HK-2 (cell line): ENCODE results near the gene MKKS.
"Not testable (repeated sequence)": the region's sequence is repeated elsewhere in the genome, so short reads cannot be mapped to it uniquely, and the experiment has no call there.

ENCODE experiments used
- DNase-seq: peaks from one replicate; pipeline ENCODE4 v3.0.0-alpha.2; 2018; ENCODE audit not compliant: unreplicated experiment

MKKS gene

GRCh38 chr20:10449270-10449669 is 15.2 kb upstream of the MKKS start:
- no peak for DNase-seq

DNA sequence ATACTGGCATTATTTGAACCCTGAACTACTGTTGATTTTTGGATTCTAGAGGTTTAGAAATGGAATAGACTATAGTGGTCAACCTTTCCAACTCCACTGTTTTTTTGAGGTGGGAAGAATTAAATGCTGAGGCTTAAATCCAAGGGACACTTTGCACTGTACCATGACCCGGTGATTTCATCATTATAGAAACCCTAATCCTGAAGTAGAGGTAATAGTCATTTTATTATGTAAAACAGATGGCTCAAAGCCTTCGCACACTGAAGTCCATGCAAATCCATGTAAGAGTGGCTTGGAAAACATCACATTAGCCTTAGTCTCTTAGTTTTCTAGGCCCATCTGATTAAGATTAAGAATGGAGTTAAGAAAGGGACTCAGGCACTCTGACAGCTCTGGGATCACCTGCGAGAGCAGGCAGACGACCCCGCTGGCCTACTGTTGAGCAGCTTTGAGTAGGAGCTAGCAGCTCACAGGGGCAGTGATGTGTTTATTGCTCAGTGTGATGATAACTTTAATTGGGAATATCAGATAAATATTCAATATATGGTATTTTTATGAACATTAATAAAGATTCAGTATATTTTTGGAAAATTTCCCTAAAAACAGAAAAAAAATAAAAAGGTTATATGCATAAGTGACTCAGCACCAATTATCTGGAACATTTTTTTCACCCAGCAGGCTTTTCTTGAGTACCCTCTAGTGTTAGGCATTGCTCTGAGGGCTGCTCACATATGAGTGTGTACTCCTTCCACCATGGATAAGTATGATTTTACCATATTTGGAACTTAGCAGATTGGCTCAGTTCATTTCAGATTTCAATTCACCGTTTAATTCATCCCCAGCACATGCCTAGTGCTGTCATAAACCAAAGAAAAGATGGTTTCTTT is 14.5 kb upstream of the MKKS start:
- no peak for DNase-seq

- DNase-seq, result no peak
These were observed 13.0 kb upstream of the MKKS start for GRCh38 chr20:10447028-10447427.

GRCh38 chr20:10445758-10446157 is 11.7 kb upstream of the MKKS start:
- DNase-seq, result no peak

DNA sequence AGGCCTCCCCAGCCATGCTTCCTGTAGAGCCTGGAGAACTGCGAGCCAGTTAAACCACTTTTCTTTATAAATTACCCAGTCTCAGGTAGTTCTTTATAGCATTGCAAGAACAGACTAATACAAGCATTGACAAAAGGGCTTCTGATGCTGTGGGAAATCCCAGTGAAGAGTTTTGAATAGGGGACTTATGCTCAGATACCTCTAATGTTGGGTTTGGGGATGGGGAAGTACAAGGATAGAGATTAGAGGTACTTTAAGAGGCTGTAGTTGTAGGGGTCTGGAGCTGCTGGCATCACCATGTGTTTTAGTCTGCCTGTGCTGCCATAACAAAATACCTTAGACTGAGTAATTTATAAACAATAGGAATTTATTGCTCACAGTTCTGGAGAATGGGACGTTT is 9.9 kb upstream of the MKKS start:
- DNase-seq, result no peak

DNA sequence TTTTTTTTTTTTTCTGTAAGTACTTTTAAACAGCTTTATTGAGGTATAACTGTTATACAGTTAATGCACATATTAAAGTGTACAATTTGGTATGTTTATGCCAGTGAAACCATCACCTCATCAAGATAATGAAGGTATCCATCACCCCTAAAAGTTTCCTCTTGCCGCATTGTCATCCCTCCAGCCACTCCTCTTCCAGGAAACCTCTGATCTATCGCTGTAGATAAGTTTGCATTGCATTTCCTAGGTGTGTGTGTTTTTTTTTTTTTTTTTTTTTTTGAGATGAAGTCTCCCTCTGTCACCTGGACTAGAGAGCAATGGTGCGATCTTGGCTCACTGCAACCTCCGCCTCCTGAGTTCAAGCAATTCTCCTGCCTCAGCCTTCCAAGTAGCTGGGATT is 4.2 kb upstream of the MKKS start:
- no peak for DNase-seq

DNA sequence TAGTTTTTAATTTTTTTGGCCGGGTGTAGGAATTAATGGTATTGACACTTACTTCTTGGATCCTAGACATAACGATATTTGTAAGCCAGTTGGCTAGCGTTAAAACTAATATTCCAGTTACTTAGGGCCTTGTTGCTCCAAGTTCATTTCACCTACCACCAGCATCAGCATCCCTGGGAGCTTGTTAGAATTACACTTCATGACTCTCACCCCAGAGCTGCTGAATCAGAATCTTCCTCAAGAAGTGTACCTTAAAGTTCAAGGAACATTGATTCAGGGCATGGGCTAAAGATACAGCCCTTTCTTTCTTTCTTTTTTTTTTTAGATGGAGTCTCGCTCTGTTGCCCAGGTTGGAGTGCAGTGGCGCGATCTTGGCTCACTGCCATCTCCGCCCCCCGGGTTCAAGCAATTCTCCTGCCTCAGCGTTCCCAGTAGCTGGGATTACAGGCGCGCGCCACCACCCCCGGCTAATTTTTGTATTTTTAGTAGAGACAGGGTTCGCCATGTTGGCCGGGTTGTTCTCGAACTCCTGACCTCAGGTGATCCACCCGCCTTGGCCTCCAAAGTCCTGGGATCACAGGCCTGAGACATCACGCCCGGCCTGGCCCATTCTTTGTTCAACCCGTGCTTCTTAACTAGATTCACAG is 2.2 kb upstream of the MKKS start:
- no peak for DNase-seq

- peak; percentile 96 for DNase-seq
These were observed 1.1 kb upstream of the MKKS start, which contains the start of gene SLX4IP for GRCh38 chr20:10434832-10435812. SLX4IP (plus strand) TSS chr20:10435305; CDS start chr20:10458205, 22,900 bp downstream.

- DNase-seq, result peak; percentile 94
These were observed 427 bp upstream of the MKKS start for GRCh38 chr20:10434467-10434831.

GRCh38 chr20:10433014-10433622 is 904 bp downstream of the MKKS start:
- no peak for DNase-seq

GRCh38 chr20:10432079-10432478 is 1.9 kb downstream of the MKKS start:
- no peak for DNase-seq

DNA sequence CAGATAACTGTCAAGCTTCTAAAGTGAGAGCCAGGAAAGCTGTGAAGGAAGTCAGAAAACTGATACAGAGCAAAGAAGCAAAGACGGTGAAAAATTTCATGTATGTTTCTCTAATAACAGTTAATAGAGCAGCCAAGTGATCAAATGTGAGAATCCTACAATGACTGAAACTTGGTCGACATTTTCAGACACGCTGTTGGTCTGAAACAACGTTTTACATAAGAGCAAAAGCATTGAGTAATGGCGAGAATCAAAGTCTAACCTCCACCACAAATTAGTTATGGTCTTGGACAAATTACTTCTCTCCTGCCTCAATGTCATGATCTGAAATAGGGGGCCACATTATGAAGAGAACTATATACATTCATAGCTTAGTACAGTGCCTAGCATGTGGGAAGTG is 3.3 kb downstream of the MKKS start:
- no peak for DNase-seq

GRCh38 chr20:10430000-10430466 is 4.0 kb downstream of the MKKS start:
- no peak for DNase-seq

- DNase-seq, result no peak
These were observed 4.5 kb downstream of the MKKS start for GRCh38 chr20:10429443-10429981.

DNA sequence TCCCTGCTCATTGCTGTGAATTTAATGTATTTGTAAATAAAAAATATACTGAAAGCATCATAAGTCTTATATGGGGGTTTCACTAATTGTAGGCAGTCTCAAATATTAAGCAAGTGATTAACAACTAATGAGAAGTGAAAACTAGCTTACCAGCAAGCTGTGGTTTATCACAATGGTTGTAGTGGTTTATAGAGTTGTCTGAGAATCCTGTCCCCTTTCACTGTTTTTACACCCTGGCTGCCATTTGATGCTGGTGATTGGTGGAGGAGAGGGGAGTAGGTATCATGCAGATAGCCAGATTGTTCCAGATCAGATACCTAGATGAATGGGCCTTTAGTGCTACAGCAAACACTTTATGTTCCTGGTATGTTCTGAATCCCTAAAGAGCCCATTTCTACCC is 6.0 kb downstream of the MKKS start:
- DNase-seq, result no peak

- peak; percentile 26 for DNase-seq
These were observed 6.8 kb downstream of the MKKS start for GRCh38 chr20:10427060-10427692.

DNA sequence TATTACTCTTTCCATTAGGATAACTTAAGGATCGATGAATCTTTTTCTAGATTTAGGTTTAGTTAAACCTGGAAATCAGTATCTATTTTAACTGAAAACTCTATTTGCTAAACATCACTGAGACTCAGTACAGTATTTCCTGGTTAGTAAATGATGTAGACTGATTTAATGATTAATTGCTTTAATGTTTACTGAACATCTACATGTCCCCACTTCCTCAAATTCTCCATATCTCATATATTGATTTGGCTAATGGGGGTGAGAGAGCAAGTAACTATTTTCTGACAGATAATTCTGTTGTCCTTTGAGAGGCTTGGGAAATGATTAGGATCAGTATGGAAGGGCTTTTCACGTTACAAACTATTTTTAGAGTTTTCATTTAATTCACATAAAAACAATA is 10.3 kb downstream of the MKKS start:
- DNase-seq, result no peak

DNA sequence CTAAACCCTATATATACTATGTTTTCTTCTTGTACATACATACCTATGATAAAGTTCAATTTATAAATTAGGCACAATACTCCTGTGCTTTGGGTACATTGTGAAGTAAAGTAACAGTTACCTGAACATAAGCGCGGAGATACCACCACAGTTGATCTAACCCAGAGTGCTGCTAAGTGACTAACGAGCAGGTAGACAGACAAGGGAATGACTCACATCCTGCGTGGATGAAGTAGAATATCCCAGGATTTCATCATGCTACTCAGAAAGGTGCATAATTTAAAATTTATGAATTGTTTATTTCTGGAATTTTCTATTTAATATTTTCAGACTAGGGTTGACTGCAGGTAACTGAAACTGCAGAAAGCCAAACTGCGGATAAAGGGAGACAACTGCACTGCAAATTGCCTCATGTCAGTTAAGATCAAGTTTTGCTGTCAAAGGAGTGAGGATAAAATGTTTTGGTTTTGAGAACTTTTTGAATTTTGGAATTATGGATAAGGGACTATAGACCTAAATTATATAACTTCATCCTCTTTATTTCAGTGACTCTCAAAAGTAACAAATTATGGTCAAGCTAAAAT is 14.4 kb downstream of the MKKS start:
- peak; percentile 25 for DNase-seq

- not testable (repeated sequence) for DNase-seq
These were observed 16.8 kb downstream of the MKKS start for GRCh38 chr20:10417218-10417617.

- DNase-seq, result no peak
These were observed 18.9 kb downstream of the MKKS start for GRCh38 chr20:10415013-10415650.
